Activated CD4-positive, CD25-positive, alpha-beta regulatory T cell treated with anti-CD3 and anti-CD28 coated beads, Interleukin-2, amount 50 U/mL, for 72 hours (primary cell): ENCODE data around the gene RTKN.

Experiments used
- DNase-seq: peaks from one replicate; pipeline ENCODE4 v3.0.0; 2021

RTKN gene

DNA sequence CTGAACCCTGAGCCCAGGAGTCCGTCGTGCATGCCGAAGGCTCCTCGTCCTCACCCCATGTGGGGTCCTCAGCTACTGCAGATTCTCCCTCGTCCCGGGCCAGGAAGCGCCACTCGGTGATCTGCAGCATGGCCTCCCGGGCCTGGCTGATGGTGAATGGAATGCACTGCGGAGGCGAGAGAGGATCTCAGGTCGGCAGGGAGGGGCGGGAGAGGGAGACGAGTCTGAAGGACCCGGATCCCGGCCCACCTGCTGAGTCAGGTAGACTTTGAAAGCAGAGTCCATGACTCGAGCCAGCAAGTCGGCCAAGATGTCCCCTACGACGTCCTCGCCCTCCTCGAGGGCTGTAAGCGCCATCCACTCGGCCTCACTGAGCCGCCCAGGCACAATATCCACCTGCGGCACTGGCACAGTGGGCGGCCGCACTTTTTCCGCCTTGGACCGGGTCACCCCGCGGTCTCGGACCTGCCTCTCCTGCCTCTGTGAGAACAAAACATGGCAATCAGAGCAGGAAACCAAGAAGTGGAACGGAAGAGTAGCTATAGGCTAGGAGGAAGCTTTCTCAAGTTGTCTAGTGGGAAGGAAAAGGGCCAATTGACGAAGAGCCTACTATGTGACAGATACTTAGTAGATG lies 25.9 kb downstream of the RTKN start:
- DNase-seq: no peak

DNA sequence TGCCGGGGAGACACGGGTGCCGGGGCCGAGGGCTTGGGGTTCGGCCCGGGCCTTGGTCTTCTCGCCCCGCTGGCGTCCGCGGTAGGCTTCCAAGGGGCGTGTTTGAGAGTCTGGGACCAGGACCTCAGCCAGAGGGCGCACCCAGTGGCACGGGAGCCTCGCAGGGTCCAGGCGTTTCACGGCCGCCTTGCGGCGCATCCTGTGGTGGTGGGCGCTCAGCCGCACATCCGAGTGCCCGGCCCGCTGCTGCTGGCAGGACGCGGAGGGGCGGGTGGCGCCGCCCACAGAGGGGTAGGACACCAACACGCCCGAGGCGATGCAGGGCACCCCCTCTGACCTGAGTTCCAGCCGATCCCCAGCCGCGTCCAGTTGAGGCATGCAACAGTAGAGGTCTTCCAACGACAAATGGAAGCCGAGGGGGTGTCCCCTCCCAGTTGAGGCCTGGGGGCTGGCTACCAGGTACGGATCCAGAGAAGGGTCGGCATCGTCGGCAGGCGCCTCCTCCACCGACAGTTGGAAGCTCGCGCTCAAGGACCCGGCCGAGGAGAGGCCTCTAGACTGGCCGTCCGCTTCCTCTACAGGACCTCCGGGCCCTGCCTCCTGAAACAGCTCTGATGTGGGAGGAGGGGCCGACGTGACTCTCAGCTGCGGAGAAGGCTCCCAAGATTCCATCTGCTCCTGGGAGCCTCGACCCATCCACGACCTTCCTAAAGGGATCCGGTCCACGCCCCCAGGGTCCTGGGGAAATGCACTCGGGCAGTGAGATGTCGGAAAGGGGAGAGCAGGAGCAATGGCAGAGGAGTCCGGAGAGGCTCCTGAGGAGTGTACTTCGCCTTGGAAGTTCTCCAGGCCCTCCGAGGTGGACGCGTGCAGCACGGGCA lies 26.6 kb downstream of the RTKN start:
- no peak for DNase-seq

DNA sequence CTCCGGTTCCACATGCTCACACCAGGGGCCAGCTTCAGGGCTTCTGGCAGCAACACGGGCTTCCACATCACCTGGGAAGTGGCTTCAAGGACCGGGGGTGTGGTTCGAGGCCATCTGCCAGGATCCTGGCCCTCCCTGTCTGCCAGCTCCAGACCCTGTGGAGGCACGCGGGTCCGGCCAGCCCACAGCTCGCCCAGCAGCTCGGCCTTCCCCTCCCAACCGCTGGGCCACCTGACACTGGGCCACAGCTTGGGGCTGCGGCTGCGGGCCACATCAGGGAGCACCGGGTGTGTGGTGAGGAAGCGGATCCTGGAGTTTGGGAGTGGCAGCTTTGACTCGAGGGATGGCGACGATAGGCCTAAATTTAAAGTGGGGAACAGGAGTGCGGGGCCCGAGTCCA lies 27.3 kb downstream of the RTKN start:
- no peak for DNase-seq

DNA sequence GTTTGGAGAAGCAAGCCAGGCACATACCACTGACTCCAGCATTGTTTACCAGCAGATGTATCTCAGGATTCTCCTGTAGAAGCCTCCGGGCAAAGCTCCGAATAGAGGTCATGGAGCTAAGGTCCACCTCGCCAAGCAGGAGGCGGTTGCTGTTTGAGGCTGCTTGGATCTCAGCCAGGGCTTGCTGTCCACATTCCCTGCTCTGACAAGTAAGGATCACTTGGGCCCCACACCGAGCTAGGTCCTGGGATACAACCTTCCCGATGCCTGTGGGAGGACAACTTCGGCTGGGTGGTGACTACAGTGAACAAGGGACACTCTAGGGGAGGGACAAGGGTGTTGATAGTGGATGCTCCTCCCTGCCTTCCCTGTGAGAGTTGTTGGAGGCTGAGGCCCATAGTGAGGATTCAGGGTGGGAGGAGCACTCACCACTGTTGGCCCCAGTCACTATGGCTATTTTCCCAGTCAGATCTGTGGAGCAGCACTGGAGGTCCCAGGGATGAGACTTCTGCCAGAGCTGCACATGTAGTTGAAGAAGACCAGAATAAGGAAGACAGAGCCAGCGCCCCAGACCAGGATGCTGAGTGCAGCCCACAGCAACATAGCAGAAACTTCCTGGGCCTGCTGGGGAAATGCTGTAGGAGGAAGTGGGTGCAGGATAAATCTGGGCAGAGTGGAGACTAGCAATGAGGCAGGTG lies 28.6 kb downstream of the RTKN start:
- no peak for DNase-seq

DNA sequence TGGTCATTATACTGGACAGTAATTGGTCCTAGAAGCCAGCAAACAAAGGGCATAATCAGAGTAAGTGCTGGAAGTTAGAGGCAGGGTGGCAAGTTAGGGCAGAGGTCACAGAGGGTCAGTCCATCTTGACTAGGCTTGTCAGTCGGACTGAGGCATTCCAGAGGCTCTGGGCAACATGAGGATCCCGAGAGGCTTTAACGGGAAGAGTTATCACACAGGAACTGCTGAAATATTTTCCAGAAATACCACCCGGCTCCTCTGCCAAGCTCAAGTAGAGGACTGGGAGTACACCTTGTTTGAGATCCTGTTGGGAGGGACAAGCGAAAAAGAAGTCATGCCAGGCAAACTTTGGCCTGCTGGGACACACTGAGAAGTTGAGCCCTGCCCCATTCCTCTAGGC lies 34.1 kb downstream of the RTKN start:
- no peak for DNase-seq

DNA sequence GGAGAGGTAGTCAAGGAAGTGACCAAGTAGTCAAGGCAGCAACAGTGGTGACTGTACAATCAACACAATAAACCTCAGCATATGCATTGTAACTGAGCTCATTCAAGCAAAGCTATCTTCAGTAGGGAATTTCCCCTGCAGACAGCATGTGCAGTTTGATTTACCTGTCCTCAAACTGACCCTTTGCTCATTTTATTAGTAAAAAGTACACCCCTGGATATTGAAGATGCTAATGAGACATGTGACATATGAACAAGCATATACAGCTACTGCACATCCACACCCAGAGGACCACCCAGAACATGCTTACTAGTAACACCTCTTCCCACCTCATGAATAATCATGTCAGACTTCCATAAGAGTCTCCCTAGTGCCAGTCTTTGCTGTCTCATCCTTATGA lies 35.7 kb downstream of the RTKN start:
- DNase-seq: no peak

DNA sequence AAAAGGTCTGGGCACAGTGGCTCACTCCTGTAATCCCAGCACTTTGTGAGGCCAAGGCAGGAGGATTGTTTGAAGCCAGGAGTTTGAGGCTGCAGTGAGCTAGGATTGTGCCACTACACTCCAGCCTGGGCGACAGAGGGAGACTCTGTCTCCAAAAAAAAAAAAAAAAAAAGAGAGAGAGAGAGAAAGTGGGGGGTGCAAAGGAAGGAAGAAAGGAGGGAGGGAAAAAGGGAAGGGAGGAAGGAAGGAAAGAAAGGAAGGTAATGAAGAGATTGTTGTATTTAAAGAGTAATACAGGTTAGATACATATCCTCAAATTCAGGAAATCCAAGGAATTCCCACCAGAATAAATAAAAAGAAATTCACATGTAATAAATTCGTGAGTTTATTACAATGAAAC lies 39.8 kb downstream of the RTKN start:
- DNase-seq: no peak

DNA sequence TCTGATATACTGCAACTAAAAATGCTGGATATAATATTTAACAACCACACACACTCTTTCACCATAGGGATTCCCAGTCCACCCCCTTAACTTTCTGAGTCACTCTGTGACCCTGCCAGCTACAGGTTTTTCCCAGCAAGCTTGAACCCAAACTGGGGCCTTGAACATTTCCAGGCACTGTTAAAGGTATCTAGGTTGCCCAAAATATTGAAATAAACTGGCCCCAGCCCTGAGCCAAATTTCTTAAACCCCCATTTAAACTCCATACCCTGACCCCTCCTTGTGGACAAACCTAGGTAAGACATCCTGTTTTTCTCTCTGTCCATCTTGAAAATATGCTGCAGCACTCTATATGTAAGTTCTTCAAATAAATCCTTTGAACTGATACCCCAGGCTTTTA lies 42.0 kb downstream of the RTKN start:
- no peak for DNase-seq

DNA sequence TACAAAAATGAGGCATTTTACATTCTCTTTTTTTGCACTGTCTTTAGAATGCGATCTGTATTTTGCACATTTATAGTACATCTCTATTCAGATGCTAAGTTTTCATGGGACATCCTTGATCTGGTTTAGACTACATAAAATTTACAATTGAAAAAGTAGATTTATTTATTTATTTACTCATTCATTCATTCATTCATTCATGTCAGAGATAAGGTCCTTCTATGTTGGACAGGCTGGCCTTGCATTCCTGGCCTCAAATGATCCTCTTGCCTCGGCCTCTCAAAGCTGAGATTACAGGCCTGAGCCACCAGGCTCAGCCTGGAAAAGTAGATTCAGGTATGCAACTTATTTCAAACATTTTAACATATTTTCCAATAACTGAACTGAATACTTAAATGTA lies 45.6 kb downstream of the RTKN start:
- no peak for DNase-seq

DNA sequence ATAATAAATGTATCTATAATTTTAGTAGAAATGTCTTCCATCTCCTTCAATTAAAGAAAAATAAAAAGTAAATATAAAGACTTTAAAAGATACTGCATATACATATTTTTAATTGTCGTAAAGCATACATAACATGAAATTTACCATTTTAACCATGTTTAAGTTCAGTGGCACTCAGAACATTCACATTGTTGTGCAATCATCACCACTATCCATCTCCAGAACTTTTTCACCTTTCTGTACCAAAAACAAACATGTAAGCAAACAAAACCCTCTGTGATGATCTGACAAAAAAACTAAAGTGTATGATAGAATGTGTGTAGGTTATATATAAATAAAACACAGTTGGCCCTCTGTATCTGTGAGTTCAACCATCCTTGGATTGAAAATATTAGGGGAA lies 48.2 kb downstream of the RTKN start:
- DNase-seq: no peak

DNA sequence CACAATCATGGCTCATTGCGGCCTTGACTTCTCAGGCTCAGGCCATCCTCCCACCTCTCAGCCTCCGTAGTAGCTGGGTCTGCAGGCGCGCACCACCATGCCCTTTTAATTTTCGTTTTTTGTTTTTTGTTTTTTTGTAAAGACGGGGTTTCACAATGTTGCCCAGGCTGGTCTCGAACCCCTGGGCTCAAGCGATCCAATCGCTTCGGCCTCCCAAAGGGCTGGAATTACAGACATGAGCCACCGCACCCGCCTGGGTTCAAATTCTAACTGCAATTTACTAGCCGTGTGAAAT lies 49.3 kb downstream of the RTKN start:
- no peak for DNase-seq

DNA sequence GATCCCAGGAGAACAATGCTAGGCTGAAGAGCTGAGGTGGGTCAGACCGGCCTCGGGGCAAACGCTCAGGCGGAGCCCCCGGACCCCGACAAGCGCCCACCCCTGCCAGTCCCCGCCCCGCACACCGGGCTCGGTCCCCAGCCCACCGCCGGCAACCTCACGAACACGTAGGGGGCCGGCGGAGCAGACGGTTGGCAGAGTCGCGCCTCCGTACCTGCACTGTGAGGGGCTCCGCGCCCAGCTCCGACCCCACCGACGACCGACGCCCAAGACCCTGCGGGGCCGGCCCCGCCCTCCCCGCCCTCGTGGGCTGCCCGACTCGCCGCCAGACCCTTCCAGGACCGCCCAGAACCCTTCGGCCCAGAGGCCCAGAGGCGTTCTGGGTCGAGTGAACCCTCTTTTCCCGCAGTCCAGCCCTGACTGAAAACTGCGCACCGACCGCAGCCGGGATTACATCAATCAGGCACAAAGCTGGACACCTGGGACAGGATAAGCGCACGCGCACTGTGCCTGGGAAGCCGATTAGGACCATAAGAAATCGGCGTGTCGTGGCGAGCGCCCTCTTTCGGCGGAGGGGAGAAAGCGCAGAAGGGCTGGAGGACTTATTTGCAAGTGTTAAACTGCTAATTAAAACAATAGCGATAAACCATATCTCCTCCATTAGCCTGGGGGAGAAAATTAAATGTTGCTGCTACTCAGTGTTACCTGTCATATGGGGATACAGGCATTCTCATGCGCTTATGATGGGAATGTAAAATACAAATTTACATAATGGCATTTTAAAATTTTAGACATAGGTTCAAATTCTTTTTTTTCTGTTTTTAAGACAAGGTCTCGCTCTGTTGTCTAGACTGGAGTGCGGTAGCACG lies 49.9 kb downstream of the RTKN start:
- peak; percentile 96 for DNase-seq

DNA sequence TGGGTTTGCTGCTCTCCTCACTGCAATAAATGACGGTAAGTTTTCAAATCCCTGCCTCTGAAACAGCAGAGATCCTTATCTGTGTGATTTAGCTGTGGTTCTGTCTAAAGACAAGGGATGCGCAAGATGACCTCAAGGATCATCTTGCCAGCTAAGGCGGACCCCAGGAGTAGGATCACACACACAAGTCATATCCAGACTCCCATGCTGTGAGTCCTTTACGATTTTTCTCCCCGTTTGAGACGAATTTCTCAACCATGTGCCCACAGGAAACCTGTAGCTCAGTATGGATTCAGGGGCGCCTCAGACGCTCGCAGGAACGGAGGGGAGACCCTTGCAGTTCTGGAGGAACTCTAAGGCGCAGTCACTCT lies 50.5 kb downstream of the RTKN start:
- DNase-seq: no peak

DNA sequence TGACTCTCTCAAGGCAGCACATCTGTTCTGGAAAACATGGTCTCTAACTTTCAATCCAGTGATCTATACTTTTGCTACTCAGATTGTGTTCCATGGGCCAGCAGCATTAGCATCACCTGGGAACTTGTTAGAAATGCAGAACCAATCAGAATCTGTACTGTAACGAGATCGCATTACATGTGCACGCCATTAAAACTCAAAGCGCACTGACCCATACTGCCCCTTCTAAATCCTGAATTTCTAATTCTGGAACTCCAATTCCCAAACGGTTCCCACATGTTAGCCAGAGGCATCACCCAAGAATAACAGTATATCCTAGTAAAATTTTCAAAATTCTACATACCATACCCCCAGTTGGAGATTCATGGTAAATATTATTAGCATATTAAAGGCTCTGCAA lies 51.1 kb downstream of the RTKN start:
- no peak for DNase-seq

DNA sequence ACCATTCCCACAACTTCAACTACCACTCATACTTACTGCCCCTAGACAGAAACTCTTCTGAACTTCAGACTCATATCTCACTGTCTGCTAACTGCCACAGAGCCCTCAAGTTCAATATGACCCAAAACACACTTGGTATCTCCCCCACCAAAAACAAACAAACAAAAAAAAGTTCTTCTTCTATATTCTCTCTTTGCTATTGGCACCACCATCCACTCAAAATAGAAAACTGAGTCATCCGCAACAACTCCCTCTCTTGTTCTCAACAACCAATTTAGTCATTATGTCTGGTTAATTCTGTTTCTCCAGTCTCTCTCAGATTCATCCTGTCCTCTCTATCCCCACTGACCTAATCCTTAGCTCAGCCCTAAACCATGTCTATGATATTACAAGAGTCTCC lies 54.4 kb downstream of the RTKN start:
- no peak for DNase-seq

DNA sequence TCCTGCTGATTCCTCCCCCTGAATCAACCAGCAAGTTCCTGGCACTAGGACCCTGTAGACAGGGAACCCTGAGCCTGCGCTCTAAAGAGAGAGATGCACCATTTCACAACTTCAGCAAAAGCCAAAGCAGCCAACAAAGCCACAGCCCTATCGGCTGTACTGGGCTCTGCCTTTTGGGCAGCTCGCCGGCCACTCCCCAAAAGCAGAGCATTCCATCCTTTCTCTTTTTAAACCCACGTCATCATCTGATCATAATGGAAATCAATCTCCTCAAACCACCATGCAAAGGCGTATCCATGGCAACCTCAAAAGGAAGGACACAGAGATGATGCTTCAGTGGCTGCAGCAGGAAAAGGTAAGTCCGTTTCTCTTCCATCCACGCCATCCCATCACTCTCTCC lies 56.3 kb downstream of the RTKN start:
- DNase-seq: no peak

DNA sequence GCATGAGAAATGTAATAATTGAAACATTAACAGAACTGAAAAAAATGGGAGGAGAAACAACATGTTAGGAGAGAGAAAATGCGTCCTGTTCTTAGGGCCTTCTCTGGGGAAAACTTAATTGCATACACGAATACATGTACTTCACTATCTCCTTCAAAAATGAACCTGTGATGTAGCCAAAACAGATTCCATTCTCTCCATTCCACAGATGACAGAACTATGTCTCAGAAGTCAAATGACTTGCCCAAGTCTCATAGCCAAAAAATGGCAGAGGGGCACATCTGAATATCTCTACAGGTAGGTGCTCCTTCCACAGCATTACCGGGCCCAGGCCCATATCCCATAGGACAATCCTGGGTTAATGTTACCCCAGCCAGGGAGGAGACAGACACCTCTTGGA lies 57.7 kb downstream of the RTKN start:
- DNase-seq: no peak

DNA sequence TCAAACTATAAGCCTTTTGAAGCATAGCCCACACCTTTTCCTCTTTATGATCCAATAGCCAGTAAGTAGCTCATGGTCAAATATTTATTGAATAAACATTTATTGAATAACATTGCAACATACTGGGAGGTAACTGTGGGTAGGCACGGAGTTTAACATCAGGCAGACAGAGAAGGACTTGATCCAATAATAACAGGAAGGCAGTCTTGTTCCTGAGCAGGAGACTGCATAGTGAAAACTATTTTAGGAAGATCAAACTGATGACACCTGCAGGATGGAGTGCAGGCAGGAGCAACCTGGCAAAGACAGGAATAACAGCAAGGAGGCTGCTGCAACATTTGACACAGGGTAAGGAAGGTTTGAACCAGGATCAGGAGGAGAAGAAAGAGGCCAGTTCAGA lies 58.5 kb downstream of the RTKN start:
- no peak for DNase-seq

DNA sequence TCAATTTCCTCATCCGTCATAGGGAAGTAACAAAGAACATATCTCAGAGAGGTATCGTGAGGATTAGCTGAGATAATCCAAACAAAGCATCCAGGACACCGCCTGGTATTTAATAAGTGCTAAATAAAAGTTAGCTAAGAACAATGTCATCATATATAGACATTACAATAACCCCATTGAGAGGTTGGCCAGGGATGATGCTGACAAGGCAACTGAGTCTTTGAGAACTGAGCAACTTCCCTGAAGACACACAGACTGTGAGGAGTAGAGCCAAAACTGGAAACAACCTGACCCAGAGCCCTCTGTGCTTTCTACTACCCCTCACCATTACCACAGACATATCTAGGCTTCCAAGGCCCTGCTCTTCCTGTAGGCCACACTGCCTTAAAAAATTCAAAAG lies 60.0 kb downstream of the RTKN start:
- no peak for DNase-seq

DNA sequence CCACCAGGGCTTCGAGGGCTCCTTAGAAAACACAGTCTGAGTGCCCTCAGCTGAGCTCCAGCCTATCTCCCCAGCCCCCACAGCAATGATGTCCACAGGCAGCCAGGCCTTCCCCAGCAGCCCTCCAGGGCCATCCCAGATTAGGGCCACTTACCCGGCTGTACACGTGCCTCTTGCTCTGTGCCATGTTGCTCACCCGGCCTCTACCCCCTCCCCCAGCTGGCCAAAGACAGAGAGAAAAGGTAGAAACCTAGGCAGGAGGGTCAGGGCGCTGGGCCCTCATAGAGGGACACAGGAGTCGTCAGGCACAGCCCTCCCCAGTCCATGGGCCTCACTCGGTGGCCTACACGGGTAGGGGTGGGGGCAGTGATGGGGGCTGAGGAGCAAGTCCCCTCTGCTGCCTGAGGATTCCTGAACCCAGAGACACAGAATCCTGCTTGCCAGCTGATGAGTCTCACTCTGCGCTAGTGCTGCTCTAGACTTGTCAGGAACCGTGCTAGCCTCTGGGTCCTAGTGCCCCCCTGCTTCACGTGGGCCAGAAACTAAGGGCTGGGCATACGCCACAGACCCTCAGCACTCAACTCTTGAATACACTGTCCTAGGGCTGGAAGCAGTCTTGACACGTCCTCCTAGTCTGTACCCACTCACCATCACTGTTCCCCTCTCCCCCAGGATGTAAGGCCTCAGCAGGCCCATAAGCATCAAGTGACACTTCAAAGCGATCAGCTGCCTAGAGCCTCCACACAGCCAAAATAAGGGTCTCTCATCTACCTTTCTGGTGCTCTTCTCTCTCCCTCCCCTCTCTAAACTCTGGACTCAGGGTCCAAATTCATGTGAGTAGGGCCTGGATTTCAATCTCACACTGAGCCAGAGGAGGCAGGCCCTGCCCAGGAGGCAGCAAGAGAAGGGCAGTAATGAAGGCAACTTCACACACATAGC lies 61.6 kb downstream of the RTKN start, which contains the start of gene DCTN1:
Gene DCTN1 (minus strand): TSS at position 461 of the 939 bp plus-strand sequence. CDS start 274 bp downstream, at position 187.
- DNase-seq: no peak

DNA sequence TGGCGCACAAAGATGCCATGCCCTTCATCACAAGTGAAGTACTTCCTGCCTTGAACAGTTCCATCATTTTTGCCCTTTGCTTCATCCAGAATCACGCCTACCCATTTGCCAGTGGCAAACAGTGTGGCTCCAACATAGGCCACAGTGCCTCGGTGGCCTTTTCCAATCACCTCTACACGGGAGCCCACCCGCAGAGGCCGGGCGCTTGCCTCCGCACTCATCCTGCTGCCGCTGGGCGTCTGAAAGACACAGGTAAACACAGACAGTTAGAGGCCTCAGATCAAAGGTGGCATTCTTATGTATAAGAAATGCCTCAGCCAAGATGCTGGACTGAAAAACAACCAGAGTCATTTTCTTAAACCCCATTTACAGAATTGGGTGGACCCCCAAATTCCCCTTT lies 63.7 kb downstream of the RTKN start:
- DNase-seq: no peak

DNA sequence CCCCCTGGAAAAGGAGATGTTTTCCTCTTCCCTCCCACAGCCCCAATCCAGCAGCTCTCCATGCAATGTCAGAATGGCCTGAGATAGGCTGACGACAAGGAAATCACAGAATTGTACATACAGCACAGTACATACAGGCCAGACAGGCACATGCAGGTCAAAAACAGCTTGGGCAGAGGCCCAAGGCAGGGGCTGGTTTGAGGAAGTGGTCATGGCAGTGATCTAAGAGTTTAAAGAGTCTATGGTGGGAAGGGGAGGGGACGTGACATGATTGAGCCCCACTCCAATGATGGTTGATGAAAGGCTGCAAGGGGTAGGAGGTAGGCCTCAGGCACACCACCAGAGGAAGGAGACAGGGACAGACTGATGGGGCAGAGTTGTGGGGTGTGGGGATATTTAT lies 65.9 kb downstream of the RTKN start:
- DNase-seq: no peak
